KMS-11 (cell line): ENCODE results near the gene NECAP2.

Experiments used
- H2AFZ ChIP-seq: fragments of 200-600 bp; sonication (generic); 2 replicates; pipeline ENCODE4 v1.6.1; 2016; ENCODE audit warnings: antibody characterized with exemption, mixed run types, low read depth
- H3K27ac ChIP-seq: fragments of 200-600 bp; sonication (generic); 2 replicates; pipeline ENCODE4 v1.6.1; 2016; ENCODE audit warnings: mild to moderate bottlenecking, mixed run types
- H3K27me3 ChIP-seq: fragments of 200-600 bp; sonication (generic); 2 replicates; pipeline ENCODE4 v1.6.1; 2017; ENCODE audit warnings: mild to moderate bottlenecking, low read depth, mixed run types, moderate library complexity; ENCODE audit not compliant: insufficient read depth
- H3K36me3 ChIP-seq: fragments of 200-600 bp; sonication (generic); 2 replicates; pipeline ENCODE4 v1.6.1; 2017; ENCODE audit warnings: mild to moderate bottlenecking, mixed run types; ENCODE audit not compliant: insufficient read depth
- H3K4me1 ChIP-seq: fragments of 200-600 bp; sonication (generic); 2 replicates; pipeline ENCODE4 v1.6.1; 2016; ENCODE audit warnings: mild to moderate bottlenecking, low read depth, mixed run types; ENCODE audit not compliant: poor library complexity, severe bottlenecking
- H3K4me2 ChIP-seq: fragments of 200-600 bp; sonication (generic); 2 replicates; pipeline ENCODE4 v1.7.0; 2016; ENCODE audit warnings: mild to moderate bottlenecking, mixed run types
- H3K4me3 ChIP-seq: fragments of 200-600 bp; sonication (generic); IDR thresholded peaks from 2 replicates; pipeline ENCODE4 v1.6.1; 2017; ENCODE audit warnings: low read depth, low read length, mixed read lengths; ENCODE audit not compliant: insufficient read depth
- H3K79me2 ChIP-seq: fragments of 200-600 bp; sonication (generic); 2 replicates; pipeline ENCODE4 v1.6.1; 2016; ENCODE audit warnings: low read depth, mixed run types; ENCODE audit not compliant: insufficient read depth
- H3K9ac ChIP-seq: fragments of 200-600 bp; sonication (generic); 2 replicates; pipeline ENCODE4 v1.6.1; 2016; ENCODE audit warnings: mild to moderate bottlenecking, mixed run types
- H4K20me1 ChIP-seq: fragments of 200-600 bp; sonication (generic); 2 replicates; pipeline ENCODE4 v1.6.1; 2016; ENCODE audit warnings: mild to moderate bottlenecking, mixed run types; ENCODE audit not compliant: insufficient read depth
- TF ChIP-seq, protein P1 (sequence below): fragments of 200-600 bp; sonication (generic); conservative IDR thresholded peaks from 2 replicates; pipeline ENCODE4 v1.6.1; 2017; ENCODE audit warnings: low read depth, mild to moderate bottlenecking, antibody characterized with exemption, low read length, moderate library complexity, mixed read lengths

NECAP2 gene

DNA sequence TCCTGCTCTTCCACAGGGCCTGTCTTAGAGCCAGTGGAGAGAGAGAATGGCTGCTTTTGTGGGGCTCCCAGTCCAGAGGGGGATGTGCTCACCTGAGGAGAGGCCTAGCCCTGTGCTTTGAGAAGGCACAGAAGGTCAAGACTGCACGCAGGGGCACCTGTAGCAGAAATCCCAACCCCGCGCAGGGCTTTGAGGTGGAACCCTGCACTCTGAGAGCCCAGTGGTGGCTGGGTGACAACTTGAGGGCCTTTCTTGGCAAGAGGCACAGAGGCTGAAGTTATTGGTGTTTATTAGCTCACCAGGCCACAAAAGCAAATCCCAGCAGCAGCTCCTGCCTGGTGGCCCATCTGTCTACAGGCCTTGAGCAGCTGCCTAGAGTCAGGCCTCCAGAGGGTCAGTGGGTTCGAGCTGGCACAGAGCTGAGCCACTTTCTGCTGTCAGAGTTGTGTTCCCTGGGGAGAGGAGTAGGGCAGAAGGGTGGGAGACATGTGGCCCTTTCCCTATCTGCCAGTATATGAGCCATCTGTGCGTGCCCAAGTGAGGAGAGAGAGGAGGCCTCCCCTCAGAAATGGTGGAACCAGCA lies 42.1 kb upstream of the NECAP2 start:
- Histone ChIP-seq H3K27me3 (no peaks in the 10 kb centered on the region), H3K4me3 (no peak overlapping the region), H4K20me1 (no peaks in the 10 kb centered on the region), H3K9ac (no peak overlapping the region), H3K27ac (no peak overlapping the region), H3K36me3 (0 out of 2 replicates have a peak, but pooled peaks cover 3% of the 10 kb centered on the region), H3K4me2 (no peak overlapping the region), H3K4me1 (no peaks in the 10 kb centered on the region), H3K79me2 (0 out of 2 replicates have a peak, but pooled peaks cover under 1% of the 10 kb centered on the region), H2AFZ (no peak overlapping the region)
- TF ChIP-seq, protein P1, sequence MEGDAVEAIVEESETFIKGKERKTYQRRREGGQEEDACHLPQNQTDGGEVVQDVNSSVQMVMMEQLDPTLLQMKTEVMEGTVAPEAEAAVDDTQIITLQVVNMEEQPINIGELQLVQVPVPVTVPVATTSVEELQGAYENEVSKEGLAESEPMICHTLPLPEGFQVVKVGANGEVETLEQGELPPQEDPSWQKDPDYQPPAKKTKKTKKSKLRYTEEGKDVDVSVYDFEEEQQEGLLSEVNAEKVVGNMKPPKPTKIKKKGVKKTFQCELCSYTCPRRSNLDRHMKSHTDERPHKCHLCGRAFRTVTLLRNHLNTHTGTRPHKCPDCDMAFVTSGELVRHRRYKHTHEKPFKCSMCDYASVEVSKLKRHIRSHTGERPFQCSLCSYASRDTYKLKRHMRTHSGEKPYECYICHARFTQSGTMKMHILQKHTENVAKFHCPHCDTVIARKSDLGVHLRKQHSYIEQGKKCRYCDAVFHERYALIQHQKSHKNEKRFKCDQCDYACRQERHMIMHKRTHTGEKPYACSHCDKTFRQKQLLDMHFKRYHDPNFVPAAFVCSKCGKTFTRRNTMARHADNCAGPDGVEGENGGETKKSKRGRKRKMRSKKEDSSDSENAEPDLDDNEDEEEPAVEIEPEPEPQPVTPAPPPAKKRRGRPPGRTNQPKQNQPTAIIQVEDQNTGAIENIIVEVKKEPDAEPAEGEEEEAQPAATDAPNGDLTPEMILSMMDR = no peak

DNA sequence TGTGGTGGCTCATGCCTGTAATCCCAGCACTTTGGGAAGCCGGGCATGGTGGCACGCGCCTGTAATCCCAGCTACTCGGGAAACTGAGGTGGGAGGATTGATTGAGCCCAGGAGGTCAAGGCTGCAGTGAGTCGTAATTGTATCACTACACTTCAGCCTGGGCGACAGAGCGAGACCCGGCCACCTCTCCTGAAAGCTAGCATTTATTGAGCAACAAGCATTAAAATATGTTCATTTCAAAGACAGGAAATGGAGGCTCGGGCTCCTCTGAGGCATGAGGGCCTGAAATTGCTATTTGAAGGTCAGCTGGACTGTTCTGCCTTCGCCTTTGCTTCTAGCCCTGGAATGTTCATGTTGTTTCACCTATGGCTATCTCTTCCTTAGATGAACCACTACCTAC lies 37.8 kb upstream of the NECAP2 start:
- H3K4me1 ChIP-seq = no peaks in the 10 kb centered on the region
- no peak overlapping the region for H3K4me3 ChIP-seq
- H3K27ac ChIP-seq = no peak overlapping the region
- no peaks in the 10 kb centered on the region for H3K27me3 ChIP-seq
- H2AFZ ChIP-seq = no peak overlapping the region
- no peak overlapping the region for H3K9ac ChIP-seq
- no peaks in the 10 kb centered on the region for H3K36me3 ChIP-seq
- TF ChIP-seq, protein P1 = no peak
- H4K20me1 ChIP-seq = no peaks in the 10 kb centered on the region
- H3K79me2 ChIP-seq = no peaks in the 10 kb centered on the region
- H3K4me2 ChIP-seq = no peak overlapping the region

GRCh38 chr1:16405441-16405840 lies 35.1 kb upstream of the NECAP2 start:
- no peak overlapping the region for H3K27ac ChIP-seq
- no peak overlapping the region for H3K9ac ChIP-seq
- no peak overlapping the region for H2AFZ ChIP-seq
- H4K20me1 ChIP-seq = no peaks in the 10 kb centered on the region
- no peaks in the 10 kb centered on the region for H3K36me3 ChIP-seq
- no peak overlapping the region for H3K4me2 ChIP-seq
- H3K27me3 ChIP-seq = no peaks in the 10 kb centered on the region; the same call in 1 of the 2 replicates
- TF ChIP-seq, protein P1 = no peak
- no peaks in the 10 kb centered on the region for H3K79me2 ChIP-seq
- no peaks in the 10 kb centered on the region for H3K4me1 ChIP-seq
- no peak overlapping the region for H3K4me3 ChIP-seq

DNA sequence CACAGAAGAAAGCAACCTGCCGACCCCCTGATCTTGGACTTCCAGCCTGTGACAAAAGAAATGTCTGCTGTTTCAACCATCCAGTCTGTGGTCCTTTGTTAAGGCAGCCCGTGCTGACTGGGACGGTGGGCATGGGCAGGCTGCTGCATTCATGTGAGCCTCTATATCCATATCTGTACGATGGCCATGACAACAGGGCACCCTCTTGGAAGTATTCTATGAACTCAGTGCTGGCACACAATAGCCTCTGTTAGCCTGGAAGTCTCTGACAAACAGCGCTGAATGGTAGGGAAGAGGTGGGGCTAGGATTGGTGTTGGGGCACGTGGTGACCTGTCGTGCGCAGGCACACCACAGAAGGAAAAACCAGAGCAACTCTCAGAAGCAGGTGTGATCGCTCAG lies 33.7 kb upstream of the NECAP2 start:
- Histone ChIP-seq H3K9ac (no peak overlapping the region), H3K27me3 (no peaks in the 10 kb centered on the region; the same call in 1 of the 2 replicates), H3K27ac (no peak overlapping the region), H3K4me3 (no peak overlapping the region), H3K4me2 (no peak overlapping the region), H2AFZ (no peak overlapping the region), H3K36me3 (no peaks in the 10 kb centered on the region), H3K4me1 (no peaks in the 10 kb centered on the region), H4K20me1 (no peaks in the 10 kb centered on the region), H3K79me2 (no peaks in the 10 kb centered on the region)
- TF ChIP-seq, protein P1 = no peak
